PC-3 (cell line): ENCODE measurements around the gene TTLL1. TPM values are rescaled to one million over a fixed set of nuclear protein-coding genes. Genes with fewer than 3 reads are reported as not detected.

Source experiments
- ATAC-seq: fragments of 200-7000 bp; cut with Tn5 transposase; 2 replicates; pipeline ENCODE4 v1.9.1; 2020; ENCODE audit warnings: mild to moderate bottlenecking, moderate library complexity
- BruUV-seq: library from RNA; stranded (reverse); fragments of 400-500 nt; replicated peaks from 2 replicates; lab custom pipeline; 2021; lab: Mats Ljungman, UMichigan
- CTCF ChIA-PET: fragments of 300-600 bp; sonication (Branson Sonifier 250); formaldehyde crosslinking; loops from one replicate; lab custom pipeline; 2022; ENCODE audit warnings: antibody characterized with exemption; lab: Charles Lee
- POLR2A ChIA-PET: fragments of 300-600 bp; sonication (Branson Sonifier 250); formaldehyde crosslinking; loops from one replicate; lab custom pipeline; 2022; ENCODE audit warnings: antibody characterized with exemption; ENCODE audit not compliant: unreplicated experiment; lab: Charles Lee
- DNase-seq: peaks from one replicate; pipeline ENCODE4 v3.0.0-alpha.2; 2015
- H2AFZ ChIP-seq: fragments of 300-600 bp; sonication (generic); 2 replicates; pipeline ENCODE4 v1.6.0; 2016; ENCODE audit warnings: antibody characterized with exemption, low read length
- H3F3A ChIP-seq: fragments of 300-600 bp; sonication (generic); one replicate; pipeline ENCODE4 v1.6.0; 2017; ENCODE audit warnings: antibody characterized with exemption, low read length, control low read depth, mild to moderate bottlenecking; ENCODE audit not compliant: unreplicated experiment
- H3K27ac ChIP-seq: fragments of 300-600 bp; sonication (generic); 2 replicates; pipeline ENCODE4 v1.5.1; 2016; ENCODE audit warnings: mild to moderate bottlenecking, low read length
- H3K27me3 ChIP-seq: fragments of 300-600 bp; sonication (generic); 2 replicates; pipeline ENCODE4 v1.6.1; 2016; ENCODE audit warnings: low read length, mixed read lengths
- H3K36me3 ChIP-seq: fragments of 300-600 bp; sonication (generic); 2 replicates; pipeline ENCODE4 v1.6.1; 2016; ENCODE audit warnings: low read depth, mixed run types, low read length, mixed read lengths
- H3K4me1 ChIP-seq: fragments of 300-600 bp; sonication (generic); 2 replicates; pipeline ENCODE4 v1.5.1; 2016; ENCODE audit warnings: low read length; ENCODE audit not compliant: insufficient read depth
- H3K4me2 ChIP-seq: fragments of 300-600 bp; sonication (generic); 2 replicates; pipeline ENCODE4 v1.6.0; 2016; ENCODE audit warnings: low read length
- H3K4me3 ChIP-seq: fragments of 300-600 bp; sonication (generic); 2 replicates; pipeline ENCODE4 v1.5.1; 2016; ENCODE audit warnings: mild to moderate bottlenecking, low read length, mixed read lengths
- H3K79me2 ChIP-seq: fragments of 300-600 bp; sonication (generic); 2 replicates; pipeline ENCODE4 v1.6.1; 2017; ENCODE audit warnings: low read length, mixed read lengths
- H3K9ac ChIP-seq: fragments of 300-600 bp; sonication (generic); 2 replicates; pipeline ENCODE4 v1.6.0; 2016; ENCODE audit warnings: mild to moderate bottlenecking, low read length
- H3K9me2 ChIP-seq: fragments of 300-600 bp; sonication (generic); replicated peaks from 2 replicates; pipeline ENCODE4 v1.6.1; 2016; ENCODE audit warnings: mixed run types, low read length, mixed read lengths
- H3K9me3 ChIP-seq: fragments of 300-600 bp; sonication (generic); 2 replicates; pipeline ENCODE4 v1.6.1; 2016; ENCODE audit warnings: low read length, mixed read lengths
- H4K20me1 ChIP-seq: fragments of 300-600 bp; sonication (generic); 2 replicates; pipeline ENCODE4 v1.6.1; 2016; ENCODE audit warnings: low read length, mixed read lengths
- CTCF ChIP-seq: fragments of 300-600 bp; sonication (generic); conservative IDR thresholded peaks from 2 replicates; pipeline ENCODE4 v1.5.1; 2017; ENCODE audit warnings: antibody characterized with exemption, low read depth, mild to moderate bottlenecking, low read length
- EZH2 ChIP-seq: fragments of 300-600 bp; sonication (generic); IDR thresholded peaks from one replicate; pipeline ENCODE4 v1.6.1; 2017; ENCODE audit warnings: antibody characterized with exemption, mild to moderate bottlenecking, low read length; ENCODE audit not compliant: unreplicated experiment
- EZH2phosphoT487 ChIP-seq: fragments of 300-600 bp; sonication (generic); IDR thresholded peaks from 2 replicates; pipeline ENCODE4 v1.6.1; 2018; ENCODE audit warnings: mild to moderate bottlenecking, antibody characterized with exemption, low read length, borderline replicate concordance
- intact Hi-C: fragments of 100-400 bp; cut with micrococcal nuclease; formaldehyde crosslinking; loops from 2 replicates; pipeline ENCODE4 v1.9.0; 2023
- total RNA-seq: library from RNA; depleted of rRNA; stranded (reverse); fragments of >200 nt; gene quantifications from 2 replicates; pipeline ENCODE4 v1.2.3, GENCODE V29; 2014

Gene TTLL1
- total RNA-seq, 1 experiment from 2014 or later = 0.77 TPM

GRCh38 chr22:43085658-43086606 lies 3.3 kb downstream of the TTLL1 start:
- ChIA-PET CTCF (no interaction called here), POLR2A (interaction anchor here (0.6 kb wide), 1 partner anchor 91 kb away, joined by 3 read pairs; no protein-coding TSS in a partner anchor)
- TF ChIP-seq CTCF (no peak), EZH2phosphoT487 (no peak), EZH2 (no peak)
- no peaks in the 10 kb centered on the region for H3F3A ChIP-seq
- no peaks in the 10 kb centered on the region for H3K9me2 ChIP-seq
- H3K9ac ChIP-seq = no peak overlapping the region
- no peaks in the 10 kb centered on the region for H3K4me1 ChIP-seq
- no peaks in the 10 kb centered on the region for H3K27me3 ChIP-seq
- no peak overlapping the region for H2AFZ ChIP-seq
- no peak overlapping the region for H3K4me3 ChIP-seq
- no peaks in the 10 kb centered on the region for H3K36me3 ChIP-seq
- ATAC-seq = no peak
- no peaks in the 10 kb centered on the region for H4K20me1 ChIP-seq
- no TSS peak for BruUV-seq
- intact Hi-C loops = no loop called here
- no peak for DNase-seq
- no peak overlapping the region for H3K27ac ChIP-seq
- no peaks in the 10 kb centered on the region for H3K79me2 ChIP-seq
- H3K9me3 ChIP-seq = no peaks in the 10 kb centered on the region
- H3K4me2 ChIP-seq = no peak overlapping the region

GRCh38 chr22:43081968-43082367 lies 7.2 kb downstream of the TTLL1 start:
- H3K27ac ChIP-seq = no peak overlapping the region

More at GRCh38 chr22:43081968-43082367, 7.2 kb downstream of the TTLL1 start:
- TF ChIP-seq CTCF = no peak
- no peak for TF ChIP-seq EZH2phosphoT487
- BruUV-seq = no TSS peak
- Histone ChIP-seq H3K4me3 (no peak overlapping the region), H3K9ac (no peak overlapping the region), H3K4me2 (no peak overlapping the region), H3K4me1 (peaks cover 4% of the 10 kb centered on the region), H3K36me3 (no peaks in the 10 kb centered on the region), H3K79me2 (no peaks in the 10 kb centered on the region), H3K27me3 (no peaks in the 10 kb centered on the region), H4K20me1 (no peaks in the 10 kb centered on the region), H3K9me3 (no peaks in the 10 kb centered on the region), H2AFZ (no peak overlapping the region), H3F3A (no peaks in the 10 kb centered on the region), H3K9me2 (no peaks in the 10 kb centered on the region)
- ChIA-PET CTCF (no interaction called here), POLR2A (no interaction called here)
- no peak for ATAC-seq
- no peak for DNase-seq
- intact Hi-C loops = no loop called here
